GM19467 (cell line): ENCODE results near the gene OLR1.
"Not testable (repeated sequence)": the region's sequence is repeated elsewhere in the genome, so short reads cannot be mapped to it uniquely, and the experiment has no call there.

Experiments used
- ATAC-seq: cut with Tn5 transposase; IDR thresholded peaks from one replicate; pipeline ENCODE4 v1.9.1; 2021; ENCODE audit warnings: mild to moderate bottlenecking, moderate library complexity; ENCODE audit not compliant: unreplicated experiment

Gene OLR1

DNA sequence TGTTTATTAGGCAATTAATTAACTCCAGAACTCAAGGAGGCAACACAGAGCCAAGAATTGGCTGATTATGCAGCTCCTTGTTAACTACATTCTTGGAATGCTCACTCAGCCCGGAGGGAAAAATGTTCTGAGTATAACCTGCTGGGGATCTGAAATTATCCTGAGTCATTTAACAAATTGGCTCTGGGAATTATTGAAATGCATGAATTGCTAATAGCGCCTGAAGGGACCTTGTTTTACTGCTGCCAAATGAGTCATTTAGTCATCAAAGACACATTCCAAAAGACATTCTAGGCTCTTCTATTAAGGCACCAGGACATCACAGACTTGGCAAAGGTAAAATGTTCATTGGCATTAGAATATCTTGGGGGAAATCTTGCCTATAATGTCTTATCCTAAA lies 19.9 kb upstream of the OLR1 start:
- ATAC-seq, result no peak

DNA sequence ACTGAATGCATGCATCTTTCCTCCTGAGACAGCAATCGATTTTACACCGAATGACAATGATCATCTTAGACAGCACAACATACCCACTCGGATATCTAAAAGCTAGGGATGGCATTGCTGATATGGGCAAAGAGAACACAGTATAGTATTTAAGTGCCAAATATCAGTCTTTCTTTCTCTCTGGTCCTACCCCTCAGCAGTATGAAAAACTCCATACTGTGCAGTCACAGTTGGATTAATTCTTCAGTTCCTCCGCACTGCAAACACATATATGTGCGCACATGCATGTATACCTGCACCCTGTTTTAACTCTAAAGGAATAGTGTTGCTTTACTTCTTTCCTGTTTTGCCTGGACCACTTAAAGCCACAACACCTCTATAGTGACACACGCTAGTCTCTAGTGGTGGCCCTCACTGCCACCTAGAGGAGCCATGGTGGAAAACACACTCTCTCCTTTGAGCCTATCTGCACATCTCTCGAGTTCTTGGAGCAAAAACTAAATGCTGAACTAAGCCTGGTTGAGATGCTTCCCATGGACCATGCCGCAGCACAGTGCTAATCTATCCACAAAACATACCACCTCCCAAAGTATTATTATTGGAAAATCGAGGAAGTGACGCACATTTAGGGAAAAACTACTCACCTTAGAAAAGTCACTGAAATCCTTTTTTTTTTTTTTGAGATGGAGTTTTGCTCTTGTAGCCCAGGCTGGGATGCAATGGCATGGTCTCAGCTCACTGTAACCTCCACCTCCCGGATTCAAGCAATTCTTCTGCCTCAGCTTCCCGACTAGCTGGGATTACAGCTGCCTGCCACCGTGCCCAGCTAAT lies 18.8 kb upstream of the OLR1 start:
- peak; percentile 83 for ATAC-seq

DNA sequence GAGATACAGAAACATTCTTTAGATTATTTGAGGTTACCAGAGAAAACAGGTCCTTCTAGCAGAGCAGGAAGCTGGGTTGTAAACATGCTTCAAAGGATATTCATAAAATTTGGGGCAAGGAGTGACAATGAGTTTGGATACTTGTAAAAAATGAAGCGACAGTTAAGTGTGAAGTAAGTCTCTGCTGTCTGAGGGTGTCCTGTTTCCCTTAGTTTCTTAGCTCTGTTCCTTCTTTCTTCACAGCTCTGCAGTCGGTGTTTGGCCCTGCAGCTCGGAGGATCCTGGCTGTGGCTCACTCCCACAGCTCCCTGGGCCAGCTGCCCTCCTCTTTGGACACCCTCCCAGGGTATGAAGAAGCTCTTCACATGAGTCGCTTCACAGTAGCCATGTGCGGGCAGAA lies 17.7 kb upstream of the OLR1 start:
- ATAC-seq, result no peak

DNA sequence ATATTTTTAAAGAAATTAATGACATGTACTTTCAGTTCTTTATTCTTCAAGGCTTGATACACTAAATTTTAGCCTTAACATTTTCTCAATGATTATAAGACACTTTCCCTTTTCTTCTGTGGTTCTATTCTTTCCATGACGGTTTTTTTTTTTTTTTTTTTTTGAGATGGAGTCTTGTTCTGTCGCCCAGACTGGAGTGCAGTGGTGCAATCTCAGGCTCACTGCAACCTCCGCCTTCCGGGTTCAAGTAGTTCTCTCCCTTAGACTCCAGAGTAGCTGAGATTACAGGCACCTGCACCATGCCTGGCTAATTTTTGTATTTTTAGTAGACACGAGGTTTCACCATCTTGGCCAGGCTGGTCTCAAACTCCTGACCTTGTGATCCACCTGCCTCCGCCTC lies 15.0 kb upstream of the OLR1 start:
- ATAC-seq, result not testable (repeated sequence)

DNA sequence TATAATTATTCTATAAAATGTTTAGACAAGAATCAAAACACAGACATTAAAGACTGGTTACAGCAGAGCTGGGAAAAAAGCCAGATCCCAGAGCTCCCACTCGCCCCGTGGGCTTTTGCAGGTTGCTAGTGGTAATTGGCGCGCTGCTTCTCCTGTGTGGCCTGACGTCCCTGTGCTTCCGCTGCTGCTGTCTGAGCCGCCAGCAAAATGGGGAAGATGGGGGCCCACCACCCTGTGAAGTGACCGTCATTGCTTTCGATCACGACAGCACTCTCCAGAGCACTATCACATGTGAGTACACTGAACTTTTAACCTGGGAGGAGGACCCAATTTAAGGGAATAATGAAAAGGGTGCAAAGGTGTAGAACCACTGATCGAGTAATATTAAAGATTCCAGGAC lies 14.4 kb upstream of the OLR1 start:
- no peak for ATAC-seq

DNA sequence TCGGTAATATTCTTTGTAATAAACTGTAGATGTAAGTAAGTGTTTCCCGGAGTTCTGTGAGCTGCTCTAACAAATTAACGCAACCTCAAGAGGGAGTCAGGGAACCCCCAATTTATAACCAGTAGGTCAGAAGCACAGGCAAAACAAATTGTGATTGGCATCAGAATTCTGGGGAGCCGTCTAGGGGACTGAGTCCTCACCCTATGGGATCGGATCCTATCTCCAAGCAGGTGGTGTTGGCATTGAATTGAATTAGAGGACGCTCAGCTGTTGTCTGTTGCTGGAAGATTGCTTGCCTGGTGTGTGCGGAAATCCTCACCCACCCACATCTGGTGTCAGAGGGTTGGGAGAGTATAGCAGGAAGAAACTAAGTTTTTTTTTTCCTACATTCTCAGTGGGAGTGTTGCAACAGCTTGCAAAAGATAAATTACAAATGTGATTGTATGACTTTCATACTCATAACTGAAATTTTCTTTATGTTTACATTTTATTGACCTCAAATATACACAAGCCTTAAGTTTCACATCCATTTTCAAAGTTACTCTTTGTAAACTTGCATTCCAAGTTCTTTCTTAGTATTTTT lies 12.4 kb upstream of the OLR1 start:
- ATAC-seq, result no peak

DNA sequence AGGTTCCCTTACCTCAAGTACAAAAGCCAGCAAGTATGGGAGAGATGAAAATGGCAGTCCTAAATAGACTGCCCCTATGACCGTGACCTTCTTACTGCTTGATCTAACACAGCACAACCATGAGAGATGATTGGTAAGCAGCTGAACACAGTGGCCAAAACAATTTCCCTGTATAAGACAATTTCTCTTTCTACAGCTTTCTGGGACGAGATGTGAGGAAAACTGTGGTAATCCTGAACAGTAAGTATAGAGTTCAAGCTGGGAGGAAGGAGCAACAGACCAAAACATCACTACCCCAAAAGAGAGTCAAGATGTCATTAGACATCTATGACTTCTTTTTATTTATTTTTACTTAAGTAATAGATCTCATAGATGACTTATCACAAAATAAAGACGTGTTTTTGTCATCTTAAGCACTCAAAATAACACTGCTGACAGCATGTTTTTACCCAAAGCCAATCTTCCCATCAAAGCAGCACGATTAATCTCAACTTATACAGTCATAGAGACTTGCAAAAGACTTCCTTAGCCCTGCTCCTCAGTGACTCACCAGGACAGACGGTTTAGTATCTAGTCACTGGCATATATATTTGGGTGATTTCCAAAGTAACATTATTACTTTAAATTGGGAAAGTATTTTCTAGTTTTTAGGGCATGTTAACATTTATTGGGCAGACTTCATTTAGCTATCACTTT lies 10.6 kb upstream of the OLR1 start:
- ATAC-seq, result no peak

DNA sequence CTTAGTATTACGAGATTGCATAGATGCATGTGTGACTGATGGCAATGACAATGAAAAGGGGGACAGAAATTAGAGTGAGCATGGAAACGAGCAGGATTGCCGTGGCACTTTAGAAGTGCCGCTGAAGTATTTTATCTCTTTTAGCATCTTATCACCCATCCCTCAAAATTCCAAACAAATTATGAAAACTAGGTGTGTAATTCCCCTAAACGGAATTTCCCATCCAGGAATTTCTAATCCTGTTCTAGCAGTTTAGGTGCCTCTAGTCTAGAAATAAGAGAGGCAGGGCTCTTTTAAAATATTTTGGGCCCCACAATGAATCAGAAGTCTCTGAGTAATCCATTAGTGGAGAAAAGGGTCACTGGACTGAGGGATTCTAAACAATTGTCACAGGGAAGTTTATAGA lies 7.8 kb upstream of the OLR1 start:
- ATAC-seq, result no peak

DNA sequence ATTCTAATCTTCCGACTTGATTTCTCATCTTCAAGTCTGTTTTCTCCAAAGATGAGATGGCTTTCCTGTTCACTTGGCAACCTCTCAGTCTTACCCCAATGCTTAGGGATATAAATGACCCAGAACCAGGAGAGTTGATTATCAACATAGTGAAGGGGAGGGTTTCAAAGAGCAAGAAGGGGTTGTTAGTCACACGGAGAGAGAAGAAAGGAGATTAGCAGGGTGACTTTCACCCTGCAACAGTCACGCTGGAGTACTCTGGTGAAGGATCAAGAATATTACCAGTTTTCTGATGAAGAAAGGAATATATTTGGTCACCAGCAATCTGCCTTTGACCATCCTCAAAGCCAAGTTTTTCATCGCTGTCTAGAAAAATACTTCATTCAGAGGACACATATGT lies 6.9 kb upstream of the OLR1 start, which contains the start of gene TMEM52B:
Gene TMEM52B, plus strand, starts transcription at position 212 of the 400 bp plus-strand sequence. CDS start 543 bp downstream, outside the sequence.
- no peak for ATAC-seq

DNA sequence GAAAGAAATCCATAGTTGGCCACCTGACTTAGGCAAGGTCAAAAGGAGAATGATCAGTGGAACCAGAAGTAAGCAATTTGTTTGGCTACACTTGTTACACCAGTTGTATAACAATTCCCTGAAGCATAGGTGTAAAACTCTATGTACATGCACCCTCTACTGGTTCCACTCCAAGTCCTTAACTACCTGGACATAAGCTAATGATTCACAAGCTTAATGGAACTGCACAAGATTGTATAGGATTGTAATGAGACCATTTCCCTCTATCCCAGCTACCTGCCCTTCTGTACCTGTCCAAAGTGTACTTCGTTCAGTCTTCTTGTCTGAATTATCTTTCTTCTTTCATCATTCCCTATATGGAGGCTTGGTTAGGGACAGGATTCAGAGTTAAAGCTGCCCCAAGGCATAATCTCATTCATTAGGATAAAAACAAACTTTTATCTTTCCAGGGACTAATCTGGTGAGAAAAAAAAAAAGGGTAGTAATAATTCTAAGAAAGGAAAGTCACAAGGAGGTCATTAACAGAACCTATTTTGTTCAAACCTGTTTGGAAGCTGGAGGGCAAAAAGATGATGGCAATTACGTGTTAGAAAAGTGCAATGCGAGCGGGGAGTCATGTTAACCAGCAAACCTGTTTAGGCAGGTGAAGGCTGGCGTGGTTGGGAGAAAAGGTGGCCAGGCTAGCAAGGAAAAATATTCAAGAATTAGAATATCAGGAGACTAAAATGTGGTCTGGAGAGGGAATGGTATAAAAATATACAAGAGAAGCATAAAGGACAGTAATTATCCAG lies 4.1 kb upstream of the OLR1 start:
- ATAC-seq, result no peak

DNA sequence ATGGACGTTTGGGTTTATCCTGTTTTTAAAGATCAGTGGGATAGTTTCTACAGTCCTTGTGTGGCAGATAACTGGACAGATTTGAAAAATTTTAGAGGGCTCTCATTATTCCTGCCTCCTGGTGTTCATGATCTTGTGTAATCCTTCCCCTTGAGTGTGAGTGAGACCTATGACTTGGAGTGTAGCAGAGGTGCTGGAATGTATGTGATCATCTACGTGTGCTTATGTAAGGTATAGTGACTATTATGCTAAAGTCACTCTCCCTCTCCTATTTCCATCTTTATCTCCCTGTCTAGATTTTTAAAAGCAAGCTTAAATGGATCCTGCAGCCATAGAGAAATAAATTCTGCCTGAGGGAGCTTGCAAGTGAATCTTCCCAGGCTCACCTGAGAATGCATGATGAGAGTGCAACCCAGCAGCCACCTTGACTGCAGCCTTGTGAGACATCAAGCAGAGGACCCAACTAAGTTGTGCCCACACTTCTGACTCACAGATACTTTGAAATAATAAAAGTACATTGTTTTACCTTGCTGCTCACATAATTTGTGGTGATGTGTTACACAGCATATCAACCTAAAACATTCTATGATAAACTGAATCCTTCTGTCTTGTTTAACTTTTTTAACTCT lies 3.2 kb upstream of the OLR1 start:
- ATAC-seq, result no peak

DNA sequence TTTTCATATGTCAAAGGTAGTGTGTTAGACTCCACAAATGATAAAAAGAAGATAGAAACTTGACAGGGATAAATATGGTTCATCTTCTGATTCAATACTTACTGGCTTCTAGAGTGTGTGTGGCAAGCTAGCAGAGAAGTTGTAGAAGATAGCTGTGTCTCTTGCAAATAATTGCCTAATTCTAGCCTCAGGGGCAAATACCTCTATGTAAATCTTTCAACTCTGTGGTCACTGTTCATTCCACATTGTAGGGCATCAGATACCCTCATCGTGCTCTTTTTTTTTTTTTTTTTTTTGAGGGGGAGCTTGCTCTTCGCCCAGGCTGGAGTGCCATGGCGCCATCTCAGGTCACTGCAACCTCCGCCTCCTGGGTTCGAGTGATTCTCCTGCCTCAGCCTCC lies 1.7 kb downstream of the OLR1 start:
- ATAC-seq, result no peak

DNA sequence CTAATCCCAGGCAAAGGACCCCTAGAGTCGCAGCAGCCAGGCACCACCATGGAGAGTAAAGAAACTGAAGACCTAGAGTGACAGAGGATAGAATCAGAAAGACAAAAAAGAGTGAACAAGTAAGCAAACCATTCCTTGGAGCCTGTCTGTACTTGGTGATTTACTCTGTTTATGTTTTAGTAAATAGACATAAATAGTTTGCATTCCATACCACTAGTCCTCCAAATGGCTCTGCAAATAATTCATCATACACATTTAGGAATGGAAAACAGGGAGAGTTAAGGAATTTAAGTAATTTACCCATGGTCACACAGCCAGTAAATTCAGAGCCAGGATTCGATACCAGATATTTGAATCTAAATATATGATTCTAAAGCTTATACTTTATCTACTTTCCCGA lies 2.8 kb downstream of the OLR1 start:
- no peak for ATAC-seq

DNA sequence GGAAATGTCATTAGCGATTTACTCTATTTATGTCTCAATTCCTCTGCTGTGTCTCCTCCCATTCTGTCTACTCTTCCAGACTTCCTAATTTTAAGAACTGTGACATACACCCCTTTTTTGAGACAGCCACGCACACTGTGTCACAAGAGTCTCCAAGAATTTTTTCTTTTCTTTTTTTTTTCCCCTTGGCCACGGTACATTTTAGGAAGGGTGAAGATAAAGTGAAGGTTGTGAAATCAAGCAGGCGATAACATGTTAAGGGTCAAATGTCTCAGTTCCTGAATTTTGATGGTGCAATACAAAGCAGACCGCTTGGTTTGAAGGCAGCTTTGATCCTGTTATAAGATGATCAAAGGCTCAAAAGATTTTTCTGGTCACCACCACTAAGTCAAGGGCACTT lies 4.3 kb downstream of the OLR1 start:
- ATAC-seq, result no peak

DNA sequence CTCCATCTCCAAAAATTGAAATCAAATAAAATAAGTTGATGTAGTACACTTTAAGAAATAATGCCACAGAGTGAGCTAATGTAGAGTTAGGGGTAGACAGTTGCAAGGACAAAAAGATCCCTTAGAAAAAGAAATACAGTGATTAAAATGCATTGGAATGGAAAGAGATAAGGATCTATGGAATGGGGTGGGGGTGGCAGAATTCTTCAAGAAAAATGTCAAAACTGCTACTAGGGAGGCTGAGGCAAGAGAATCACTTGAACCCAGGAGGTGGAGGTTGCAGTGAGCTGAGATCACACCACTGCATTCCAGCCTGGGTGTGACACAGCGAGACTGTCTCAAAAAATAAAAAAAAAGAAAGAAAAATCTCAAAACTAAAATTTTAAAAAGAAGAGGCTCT lies 6.5 kb downstream of the OLR1 start:
- no peak for ATAC-seq

DNA sequence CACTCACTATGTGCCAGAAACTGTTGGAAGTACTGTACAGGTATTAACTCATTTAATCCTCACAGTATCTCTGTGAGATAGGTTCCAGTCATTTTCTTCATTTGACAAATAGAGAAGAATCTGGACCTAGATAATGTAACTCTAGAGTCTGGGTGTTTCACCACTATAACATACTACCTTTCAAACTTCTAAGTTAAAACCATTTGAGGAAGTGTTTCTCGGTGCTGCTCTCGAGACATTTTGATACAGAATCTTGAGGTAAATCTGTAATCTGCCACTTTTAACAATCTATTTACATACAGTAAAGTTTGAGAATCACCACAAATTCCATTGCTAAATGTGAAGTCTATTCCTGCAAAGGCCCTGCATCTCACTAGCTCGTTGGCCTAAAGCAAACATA lies 8.8 kb downstream of the OLR1 start:
- no peak for ATAC-seq

DNA sequence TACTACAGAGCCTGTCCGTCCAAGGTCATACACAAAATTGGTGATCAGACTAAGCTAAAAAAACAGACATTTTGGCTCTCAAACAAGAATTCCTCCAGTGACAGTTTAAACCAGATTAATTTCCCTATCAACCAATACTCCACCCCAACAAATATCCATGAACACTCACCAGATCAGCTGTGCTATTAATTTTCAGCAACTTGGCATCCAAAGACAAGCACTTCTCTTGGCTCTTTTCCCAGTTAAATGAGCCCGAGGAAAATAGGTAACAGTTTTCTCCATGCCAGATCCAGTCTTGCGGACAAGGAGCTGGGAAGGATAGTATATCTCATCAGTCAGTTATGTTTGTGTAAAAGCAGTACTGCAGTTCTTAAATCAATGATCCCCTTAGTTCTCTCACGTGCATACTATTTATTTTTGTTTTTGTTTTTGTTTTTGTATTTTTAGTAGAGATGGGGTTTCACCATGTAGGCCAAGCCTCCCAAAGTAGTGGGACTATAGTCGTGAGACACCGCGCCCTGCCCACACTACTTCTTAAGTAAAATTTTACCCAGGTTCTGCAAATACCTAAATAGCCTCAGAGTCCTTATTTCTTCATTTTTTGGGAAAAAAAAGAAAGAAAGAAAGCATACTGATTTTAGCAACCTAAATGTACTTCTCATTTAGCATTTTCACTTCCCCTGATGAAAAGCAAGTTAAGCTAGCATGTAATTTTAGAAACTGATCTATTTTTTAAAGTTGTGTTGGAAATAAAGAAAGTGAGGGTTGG lies 11.1 kb downstream of the OLR1 start:
- ATAC-seq, result no peak

DNA sequence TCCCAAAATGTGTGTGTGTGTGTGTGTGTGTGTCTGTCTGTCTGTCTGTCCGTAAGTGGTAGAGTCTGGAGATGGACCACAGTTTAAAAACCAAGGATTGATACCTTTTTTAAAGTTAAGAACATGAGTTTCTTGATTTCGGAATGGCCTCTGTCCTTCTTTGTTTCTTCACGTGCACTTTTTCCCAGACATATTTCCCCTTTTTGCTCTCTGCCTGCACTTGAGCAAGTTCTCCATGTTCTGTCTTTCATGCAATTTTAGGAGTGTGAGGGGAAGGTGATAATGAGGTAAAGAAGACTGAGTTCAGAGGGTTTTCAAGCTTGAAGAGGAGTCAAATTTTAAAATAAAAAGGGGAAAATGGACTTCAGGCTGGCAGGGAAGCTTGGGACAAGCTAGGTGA lies 12.7 kb downstream of the OLR1 start:
- ATAC-seq, result no peak

DNA sequence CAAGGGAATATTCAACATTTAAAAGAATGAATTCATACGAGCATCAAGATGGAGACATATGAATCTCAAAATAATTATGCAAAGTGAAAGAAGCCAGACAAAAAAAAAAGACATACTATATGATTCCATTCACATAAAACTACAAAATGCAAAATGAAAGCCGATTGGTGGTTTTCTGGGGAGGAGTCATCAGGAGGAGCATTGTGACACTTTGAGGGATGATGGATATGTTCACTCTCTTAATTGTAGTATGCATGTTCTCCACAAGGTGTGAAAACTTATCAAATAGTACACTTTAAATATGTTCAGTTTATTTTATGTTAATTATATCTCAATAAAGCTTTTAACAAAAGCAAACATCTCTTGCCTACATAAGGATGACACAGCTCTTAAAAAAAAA lies 13.5 kb downstream of the OLR1 start:
- ATAC-seq, result no peak

DNA sequence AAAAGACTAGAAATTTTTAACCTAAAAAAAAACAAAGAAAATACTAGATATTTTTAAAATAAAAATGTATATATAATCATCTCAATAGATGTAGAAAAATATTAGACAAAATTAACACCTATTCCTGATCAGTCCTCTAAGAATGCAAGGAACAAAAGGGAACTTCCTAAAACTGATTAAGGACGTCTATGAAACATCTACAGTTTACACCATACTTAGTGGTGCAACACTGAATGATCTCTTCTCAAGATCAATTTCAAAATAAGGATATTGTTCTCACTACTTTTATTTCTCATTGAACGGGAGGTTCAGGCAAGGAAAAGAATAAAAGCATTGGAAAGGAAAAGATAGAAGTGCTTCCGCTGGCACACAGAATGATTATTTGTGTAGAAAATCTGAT lies 16.0 kb downstream of the OLR1 start:
- ATAC-seq, result no peak
